ENCODE results near the gene TMEM129.
"Not testable (repeated sequence)": the region's sequence is repeated elsewhere in the genome, so short reads cannot be mapped to it uniquely, and the experiment has no call there.

The TMEM129 gene

DNA sequence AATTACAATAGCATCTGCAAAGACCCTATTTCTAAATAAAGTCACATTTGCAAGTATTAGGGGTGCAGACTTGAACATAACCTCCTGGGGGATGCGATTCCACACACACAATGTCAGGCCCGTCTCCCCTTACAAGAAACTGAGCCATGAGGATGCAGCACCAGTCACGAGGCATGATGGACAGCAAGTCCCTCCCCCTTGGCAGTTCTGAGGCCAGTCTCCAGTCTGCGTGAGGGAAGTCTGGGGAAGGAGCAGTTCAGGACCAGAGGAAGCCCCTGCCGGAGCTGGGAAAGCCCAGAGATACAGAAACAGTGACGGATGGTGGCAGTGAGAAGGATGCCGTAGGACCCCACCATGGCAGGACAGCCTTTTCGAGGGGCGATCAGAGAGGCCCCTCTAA is 46.4 kb downstream of the TMEM129 start:
- ChIA-PET POLR2A (no interaction called here), CTCF (no interaction called here)
- H3K27ac ChIP-seq (ENCODE audit: extremely low read depth, low read depth, low read length) = no peak overlapping the region
- no peaks in the 10 kb centered on the region for H3K9me3 ChIP-seq (ENCODE audit: control insufficient read depth, insufficient read depth, low read depth, low read length)
- TF ChIP-seq PATZ1 (tag by site-specific recombination; IDR thresholded peaks at IDR 0.05) = no peak
- no peak for TF ChIP-seq ZNF133 (tag by site-specific recombination; IDR thresholded peaks at IDR 0.05)
- TF ChIP-seq ZNF391 (tag by site-specific recombination; IDR thresholded peaks at IDR 0.05; ENCODE audit: borderline replicate concordance, low read depth) = no peak
- TF ChIP-seq ZBTB8A (tag by site-specific recombination; IDR thresholded peaks at IDR 0.05) = no peak
- TF ChIP-seq ZNF157 (tag by site-specific recombination; IDR thresholded peaks at IDR 0.05) = no peak
- no peak for TF ChIP-seq YY2 (tag by site-specific recombination; IDR thresholded peaks at IDR 0.05)
- TF ChIP-seq, protein P1, sequence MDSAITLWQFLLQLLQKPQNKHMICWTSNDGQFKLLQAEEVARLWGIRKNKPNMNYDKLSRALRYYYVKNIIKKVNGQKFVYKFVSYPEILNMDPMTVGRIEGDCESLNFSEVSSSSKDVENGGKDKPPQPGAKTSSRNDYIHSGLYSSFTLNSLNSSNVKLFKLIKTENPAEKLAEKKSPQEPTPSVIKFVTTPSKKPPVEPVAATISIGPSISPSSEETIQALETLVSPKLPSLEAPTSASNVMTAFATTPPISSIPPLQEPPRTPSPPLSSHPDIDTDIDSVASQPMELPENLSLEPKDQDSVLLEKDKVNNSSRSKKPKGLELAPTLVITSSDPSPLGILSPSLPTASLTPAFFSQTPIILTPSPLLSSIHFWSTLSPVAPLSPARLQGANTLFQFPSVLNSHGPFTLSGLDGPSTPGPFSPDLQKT (IDR thresholded peaks at IDR 0.05; ENCODE audit: borderline replicate concordance, low read depth, low read length) = no peak
- TF ChIP-seq, protein P2, sequence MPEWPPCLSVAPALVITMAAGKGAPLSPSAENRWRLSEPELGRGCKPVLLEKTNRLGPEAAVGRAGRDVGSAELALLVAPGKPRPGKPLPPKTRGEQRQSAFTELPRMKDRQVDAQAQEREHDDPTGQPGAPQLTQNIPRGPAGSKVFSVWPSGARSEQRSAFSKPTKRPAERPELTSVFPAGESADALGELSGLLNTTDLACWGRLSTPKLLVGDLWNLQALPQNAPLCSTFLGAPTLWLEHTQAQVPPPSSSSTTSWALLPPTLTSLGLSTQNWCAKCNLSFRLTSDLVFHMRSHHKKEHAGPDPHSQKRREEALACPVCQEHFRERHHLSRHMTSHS (tag by site-specific recombination; IDR thresholded peaks at IDR 0.05) = no peak
- TF ChIP-seq MYNN (tag by site-specific recombination; IDR thresholded peaks at IDR 0.05; ENCODE audit: borderline replicate concordance) = no peak
- no peak for TF ChIP-seq ZNF132 (tag by site-specific recombination; IDR thresholded peaks at IDR 0.05; ENCODE audit: borderline replicate concordance)
- TF ChIP-seq ZNF16 (tag by site-specific recombination; IDR thresholded peaks at IDR 0.05; ENCODE audit: low read depth) = no peak
- no peak for TF ChIP-seq ZBTB20 (tag by site-specific recombination; IDR thresholded peaks at IDR 0.05)
- TF ChIP-seq ZNF747 (tag by site-specific recombination; IDR thresholded peaks at IDR 0.05) = no peak
- TF ChIP-seq ZNF791 (tag by site-specific recombination; IDR thresholded peaks at IDR 0.05) = no peak
- no peak for TF ChIP-seq ZNF394 (tag by site-specific recombination; IDR thresholded peaks at IDR 0.05; ENCODE audit: borderline replicate concordance)
- no peaks in the 10 kb centered on the region for H3K4me1 ChIP-seq (ENCODE audit: control insufficient read depth, insufficient read depth, low read length)
- no peaks in the 10 kb centered on the region for H3K36me3 ChIP-seq (ENCODE audit: control insufficient read depth in 2 of 2, insufficient read depth in 1 of 2, low read length in 2 of 2)
- no peak overlapping the region for H3K4me3 ChIP-seq (ENCODE audit: low read depth, low read length)

- TF ChIP-seq ZNF391 (tag by site-specific recombination; IDR thresholded peaks at IDR 0.05; ENCODE audit: borderline replicate concordance, low read depth) = no peak
- no peak for TF ChIP-seq ZNF600 (tag by site-specific recombination; IDR thresholded peaks at IDR 0.05)
- TF ChIP-seq ZNF16 (tag by site-specific recombination; IDR thresholded peaks at IDR 0.05; ENCODE audit: low read depth) = no peak
- TF ChIP-seq HOXA7 (CRISPR knock-in tag; IDR thresholded peaks at IDR 0.05; ENCODE audit: borderline replicate concordance) = no peak
- TF ChIP-seq YY1 (tag by site-specific recombination; IDR thresholded peaks at IDR 0.05) = no peak
- TF ChIP-seq ZNF626 (tag by site-specific recombination; IDR thresholded peaks at IDR 0.05) = no peak
- Histone ChIP-seq H3K36me3 (ENCODE audit: control insufficient read depth in 2 of 2, insufficient read depth in 1 of 2, low read length in 2 of 2) (no peaks in the 10 kb centered on the region), H3K4me3 (ENCODE audit: low read depth, low read length) (no peak overlapping the region), H3K27ac (ENCODE audit: extremely low read depth, low read depth, low read length) (no peak overlapping the region), H3K9me3 (ENCODE audit: control insufficient read depth, insufficient read depth, low read depth, low read length) (no peaks in the 10 kb centered on the region), H3K4me1 (ENCODE audit: control insufficient read depth, insufficient read depth, low read length) (no peaks in the 10 kb centered on the region)
- POLR2A ChIA-PET = no interaction called here
- CTCF ChIA-PET = no interaction called here
Measured at GRCh38 chr4:1673671-1674070, 47.5 kb downstream of the TMEM129 start.

- CTCF ChIA-PET = interaction anchor here (0.6 kb wide), 1 partner anchor 61 kb away, joined by 3 read pairs; no protein-coding TSS in a partner anchor
- H3K4me3 ChIP-seq (ENCODE audit: low read depth, low read length); POLR2A ChIA-PET; H3K27ac ChIP-seq (ENCODE audit: extremely low read depth, low read depth, low read length); H3K4me1 ChIP-seq (ENCODE audit: control insufficient read depth, insufficient read depth, low read length); H3K9me3 ChIP-seq (ENCODE audit: control insufficient read depth, insufficient read depth, low read depth, low read length); H3K36me3 ChIP-seq (ENCODE audit: control insufficient read depth in 2 of 2, insufficient read depth in 1 of 2, low read length in 2 of 2): not testable (repeated sequence)
Measured at GRCh38 chr4:1671011-1671410, 50.1 kb downstream of the TMEM129 start.
